ENCODE data around the gene PLVAP. TPM values are rescaled to one million over a fixed set of nuclear protein-coding genes. Genes with fewer than 3 reads are reported as not detected.

Gene PLVAP
- total RNA-seq, 2 donors from 2014 or later = 48.3 to 83.7 TPM

GRCh38 chr19:17332677-17333581, 44.2 kb downstream of the PLVAP start:
- Histone ChIP-seq H3K4me3 (no peak overlapping the region), H3K36me3 (no peaks in the 10 kb centered on the region), H3K4me1 (peaks cover 0 to 45% of the 10 kb centered on the region in 2 donors), H3K27me3 (no peaks in the 10 kb centered on the region), H3K27ac (no peak overlapping the region), H3K9me3 (no peaks in the 10 kb centered on the region)
- DNase-seq (ENCODE audit: low spot score) = no peak
- no peak for TF ChIP-seq CTCF (IDR thresholded peaks at IDR 0.05)

- no peak for TF ChIP-seq CTCF (IDR thresholded peaks at IDR 0.05)
- no peaks in the 10 kb centered on the region for H3K27me3 ChIP-seq
- H3K36me3 ChIP-seq = no peaks in the 10 kb centered on the region
- H3K27ac ChIP-seq = no peak overlapping the region
- H3K4me3 ChIP-seq = no peak overlapping the region
- H3K4me1 ChIP-seq = peaks cover 0 to 41% of the 10 kb centered on the region in 2 donors
- no peaks in the 10 kb centered on the region for H3K9me3 ChIP-seq
- DNase-seq (ENCODE audit: low spot score) = no peak
These were observed 44.8 kb downstream of the PLVAP start for GRCh38 chr19:17332360-17332676.

GRCh38 chr19:17331045-17331558, 46.0 kb downstream of the PLVAP start:
- H3K9me3 ChIP-seq = no peaks in the 10 kb centered on the region
- H3K27ac ChIP-seq = no peak overlapping the region
- no peak for TF ChIP-seq CTCF (IDR thresholded peaks at IDR 0.05)
- H3K4me1 ChIP-seq = peaks cover 0 to 42% of the 10 kb centered on the region in 2 donors
- H3K27me3 ChIP-seq = no peaks in the 10 kb centered on the region
- no peak for DNase-seq (ENCODE audit: low spot score)
- no peak overlapping the region for H3K4me3 ChIP-seq
- no peaks in the 10 kb centered on the region for H3K36me3 ChIP-seq

GRCh38 chr19:17330262-17331044, 46.7 kb downstream of the PLVAP start:
- peaks cover 0 to 38% of the 10 kb centered on the region in 2 donors for H3K4me1 ChIP-seq

More at GRCh38 chr19:17330262-17331044, 46.7 kb downstream of the PLVAP start:
- Histone ChIP-seq H3K27ac (no peak overlapping the region), H3K4me3 (no peak overlapping the region), H3K9me3 (no peaks in the 10 kb centered on the region), H3K36me3 (no peaks in the 10 kb centered on the region), H3K27me3 (no peaks in the 10 kb centered on the region)
- no peak for TF ChIP-seq CTCF (IDR thresholded peaks at IDR 0.05)
- DNase-seq (ENCODE audit: low spot score) = no peak
